WI38 (cell line): ENCODE results near the gene FTO.

Experiments used
- H3K4me3 ChIP-seq: 2 replicates; pipeline ENCODE4 v1.5.1; 2011; ENCODE audit warnings: low read depth, mild to moderate bottlenecking, control low read depth, low read length
- TF ChIP-seq, protein P1 (sequence below): IDR thresholded peaks from 2 replicates; pipeline ENCODE4 v1.5.1; 2012; ENCODE audit warnings: low read depth, mild to moderate bottlenecking, control low read depth, low read length

FTO gene

DNA sequence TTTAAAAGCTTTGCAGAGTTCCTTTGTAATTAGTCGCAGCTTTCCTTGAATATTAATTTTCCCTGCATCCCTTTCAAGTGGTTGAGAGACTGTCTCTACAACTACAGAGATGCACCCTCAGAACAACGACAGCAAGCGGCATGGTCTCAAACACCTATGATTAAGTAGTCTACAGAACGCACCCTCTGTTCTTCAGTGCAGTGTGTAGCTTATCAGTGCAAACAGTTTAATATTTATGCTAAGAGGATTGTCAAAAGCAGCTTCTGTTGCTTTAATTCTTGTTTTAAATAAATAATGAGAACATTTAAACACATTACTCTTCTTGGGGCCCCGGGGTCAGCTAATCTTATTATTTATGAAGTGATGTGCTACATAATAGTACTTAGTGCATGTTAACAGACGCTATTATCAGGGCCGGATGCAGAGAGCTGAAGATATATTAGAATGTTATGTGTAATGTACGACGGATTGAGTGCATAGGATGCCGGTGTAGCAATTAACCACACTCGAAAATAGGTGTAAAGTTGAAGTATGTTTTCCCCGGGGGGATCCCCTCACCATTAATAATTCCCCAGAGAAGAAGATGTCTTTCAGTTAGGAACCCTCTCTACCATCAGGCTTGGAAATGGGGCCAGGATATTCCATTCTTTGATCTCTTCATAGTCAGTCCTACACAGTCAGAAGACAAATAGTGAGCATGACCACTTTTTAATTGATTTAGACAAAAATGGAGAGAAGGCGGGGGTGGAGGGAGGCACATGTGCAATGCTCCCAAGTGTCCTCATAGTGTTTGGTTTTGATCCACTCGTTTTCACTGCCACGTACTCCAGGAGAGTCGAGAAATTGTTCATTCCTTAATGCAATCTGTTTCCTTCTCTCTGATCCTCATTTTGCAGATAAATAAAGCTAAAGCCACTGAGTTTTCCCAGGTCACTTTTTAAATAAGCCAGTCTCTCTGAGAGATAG lies 406.3 kb downstream of the FTO start:
- H3K4me3 ChIP-seq = no peak overlapping the region
- TF ChIP-seq, protein P1, sequence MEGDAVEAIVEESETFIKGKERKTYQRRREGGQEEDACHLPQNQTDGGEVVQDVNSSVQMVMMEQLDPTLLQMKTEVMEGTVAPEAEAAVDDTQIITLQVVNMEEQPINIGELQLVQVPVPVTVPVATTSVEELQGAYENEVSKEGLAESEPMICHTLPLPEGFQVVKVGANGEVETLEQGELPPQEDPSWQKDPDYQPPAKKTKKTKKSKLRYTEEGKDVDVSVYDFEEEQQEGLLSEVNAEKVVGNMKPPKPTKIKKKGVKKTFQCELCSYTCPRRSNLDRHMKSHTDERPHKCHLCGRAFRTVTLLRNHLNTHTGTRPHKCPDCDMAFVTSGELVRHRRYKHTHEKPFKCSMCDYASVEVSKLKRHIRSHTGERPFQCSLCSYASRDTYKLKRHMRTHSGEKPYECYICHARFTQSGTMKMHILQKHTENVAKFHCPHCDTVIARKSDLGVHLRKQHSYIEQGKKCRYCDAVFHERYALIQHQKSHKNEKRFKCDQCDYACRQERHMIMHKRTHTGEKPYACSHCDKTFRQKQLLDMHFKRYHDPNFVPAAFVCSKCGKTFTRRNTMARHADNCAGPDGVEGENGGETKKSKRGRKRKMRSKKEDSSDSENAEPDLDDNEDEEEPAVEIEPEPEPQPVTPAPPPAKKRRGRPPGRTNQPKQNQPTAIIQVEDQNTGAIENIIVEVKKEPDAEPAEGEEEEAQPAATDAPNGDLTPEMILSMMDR = no peak

DNA sequence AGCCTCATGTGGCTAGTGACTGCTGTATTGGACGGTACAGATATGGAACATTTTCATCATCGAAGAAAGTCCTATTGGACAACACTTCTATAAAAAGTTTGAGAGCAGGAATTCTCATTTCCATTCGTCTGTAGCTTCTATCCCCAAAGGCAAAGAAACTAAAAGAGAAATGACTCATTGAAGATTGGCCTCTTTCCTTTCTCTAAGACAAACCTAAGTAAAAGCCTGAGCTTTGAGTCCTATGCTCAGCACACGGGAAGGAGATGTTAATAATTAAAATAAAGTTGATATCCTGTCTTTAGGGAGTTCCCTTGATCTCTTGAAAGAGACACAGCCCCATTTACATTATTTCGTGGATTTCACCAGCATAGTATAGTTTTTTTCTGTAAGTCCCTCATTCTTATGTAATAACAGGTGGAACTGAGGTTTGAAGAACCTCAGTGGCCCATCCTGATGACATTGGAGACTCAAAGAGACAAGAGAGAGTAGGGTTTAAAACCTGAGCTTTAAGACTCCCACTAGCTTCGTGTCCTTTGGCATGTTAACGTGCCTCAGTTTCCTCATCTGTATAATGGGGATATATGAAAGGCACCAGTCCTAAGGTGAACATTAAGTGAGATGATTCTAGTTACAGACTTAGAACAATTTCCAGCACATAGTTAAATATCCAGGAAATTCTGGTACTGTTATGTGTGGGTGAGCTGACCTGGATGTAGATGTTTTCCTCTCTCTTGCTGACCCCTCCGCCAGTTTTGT lies 408.7 kb downstream of the FTO start:
- TF ChIP-seq, protein P1 = no peak
- no peak overlapping the region for H3K4me3 ChIP-seq

DNA sequence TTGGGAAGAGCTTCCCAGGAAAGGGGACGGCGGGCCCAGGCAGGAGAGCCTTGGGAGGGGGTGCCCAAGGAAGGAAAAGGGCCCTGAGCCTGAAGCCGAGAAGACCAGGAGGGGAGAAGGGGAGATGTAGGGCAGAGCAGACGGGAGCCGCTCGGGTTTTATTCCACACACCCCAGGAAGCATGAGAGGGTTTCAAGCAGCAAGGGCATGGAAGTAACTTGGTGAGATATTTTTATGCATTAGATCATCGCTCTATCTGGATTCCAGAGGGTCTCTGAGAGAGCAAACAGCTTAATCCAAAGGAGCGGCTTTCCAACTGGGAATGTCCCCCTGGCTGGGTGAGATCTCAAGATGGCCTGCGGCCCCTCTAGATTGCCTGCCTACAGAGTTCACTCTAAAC lies 411.6 kb downstream of the FTO start:
- no peak overlapping the region for H3K4me3 ChIP-seq
- TF ChIP-seq, protein P1 = no peak

DNA sequence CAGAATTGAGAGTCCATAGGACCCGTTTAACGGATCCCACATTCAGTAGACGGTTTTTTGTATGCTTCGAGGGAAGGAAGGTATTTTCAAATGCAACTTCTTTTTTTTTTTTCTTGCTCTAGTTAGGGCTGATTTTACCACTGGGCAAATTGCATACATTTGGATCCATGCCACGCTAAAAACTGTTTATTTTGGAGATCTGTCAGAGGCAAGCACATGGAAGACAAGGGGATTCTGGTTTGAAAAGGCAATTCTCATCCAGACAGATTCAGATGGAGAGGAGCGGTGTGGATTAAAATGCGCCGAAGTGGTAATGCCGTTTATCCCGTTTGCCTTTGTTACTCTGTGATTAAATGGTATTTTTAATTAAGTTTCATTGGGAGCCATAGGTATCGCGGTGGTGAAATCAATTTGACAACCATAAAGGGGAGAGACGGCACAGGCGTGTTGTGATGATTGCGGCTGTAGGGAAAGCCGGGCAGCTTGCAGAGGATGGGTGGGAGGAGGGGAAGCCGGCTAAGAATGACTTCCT lies 412.2 kb downstream of the FTO start:
- no peak overlapping the region for H3K4me3 ChIP-seq
- TF ChIP-seq, protein P1 = no peak

DNA sequence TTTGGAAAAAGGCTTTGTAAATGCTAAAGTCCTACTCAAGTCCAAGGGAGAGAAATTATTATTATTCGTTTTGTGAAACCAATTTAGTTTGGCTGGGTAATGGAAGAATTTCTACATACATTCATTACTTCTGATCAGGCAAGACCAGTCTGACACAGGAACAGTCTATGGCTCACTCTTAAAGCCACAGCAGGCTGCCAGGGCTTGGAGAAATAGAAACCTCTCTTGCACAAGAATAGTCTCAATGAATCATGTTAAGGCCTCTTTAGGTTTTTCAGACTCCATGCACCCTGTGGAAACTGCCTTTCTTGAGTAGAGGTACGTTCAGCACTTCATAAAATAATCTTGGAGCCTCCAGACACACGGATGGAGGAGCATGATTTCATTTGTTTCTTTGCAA lies 414.9 kb downstream of the FTO start:
- TF ChIP-seq, protein P1 = no peak
- H3K4me3 ChIP-seq = no peak overlapping the region

DNA sequence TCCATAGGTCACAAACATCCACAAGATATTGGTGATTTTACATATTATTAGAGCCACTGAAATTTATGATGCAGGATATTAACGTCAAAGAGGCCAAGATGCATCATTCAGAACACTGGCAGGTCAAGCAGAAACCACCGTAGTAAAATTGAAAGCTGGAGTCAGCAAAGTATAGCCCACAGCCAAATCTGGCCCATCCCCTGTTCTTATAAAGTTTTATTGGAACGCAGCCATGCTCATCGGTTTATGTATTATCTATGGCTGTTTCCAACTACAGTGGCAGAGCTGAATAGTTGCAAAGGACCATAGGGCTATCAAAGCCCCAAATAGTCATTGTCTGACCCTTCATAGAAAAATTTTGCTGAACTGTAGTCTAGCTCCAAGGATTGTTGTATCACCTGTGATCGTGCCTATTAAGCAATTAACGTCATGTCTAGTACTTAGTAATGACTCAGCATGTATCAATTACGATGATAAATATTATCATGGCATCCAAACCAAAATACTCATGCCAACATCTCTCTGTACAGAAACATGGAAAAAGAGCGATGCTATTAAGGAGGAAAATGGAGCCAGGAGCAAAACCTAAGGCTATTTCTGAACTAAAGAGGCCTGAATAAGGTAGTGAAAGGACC lies 417.0 kb downstream of the FTO start:
- TF ChIP-seq, protein P1 = no peak
- no peak overlapping the region for H3K4me3 ChIP-seq
